ENCODE results near the gene TTBK1. TPM values are rescaled to one million over a fixed set of nuclear protein-coding genes. Genes with fewer than 3 reads are reported as not detected.

The TTBK1 gene
- total RNA-seq, 1 donor from 2014 or later = 1.7 TPM

DNA sequence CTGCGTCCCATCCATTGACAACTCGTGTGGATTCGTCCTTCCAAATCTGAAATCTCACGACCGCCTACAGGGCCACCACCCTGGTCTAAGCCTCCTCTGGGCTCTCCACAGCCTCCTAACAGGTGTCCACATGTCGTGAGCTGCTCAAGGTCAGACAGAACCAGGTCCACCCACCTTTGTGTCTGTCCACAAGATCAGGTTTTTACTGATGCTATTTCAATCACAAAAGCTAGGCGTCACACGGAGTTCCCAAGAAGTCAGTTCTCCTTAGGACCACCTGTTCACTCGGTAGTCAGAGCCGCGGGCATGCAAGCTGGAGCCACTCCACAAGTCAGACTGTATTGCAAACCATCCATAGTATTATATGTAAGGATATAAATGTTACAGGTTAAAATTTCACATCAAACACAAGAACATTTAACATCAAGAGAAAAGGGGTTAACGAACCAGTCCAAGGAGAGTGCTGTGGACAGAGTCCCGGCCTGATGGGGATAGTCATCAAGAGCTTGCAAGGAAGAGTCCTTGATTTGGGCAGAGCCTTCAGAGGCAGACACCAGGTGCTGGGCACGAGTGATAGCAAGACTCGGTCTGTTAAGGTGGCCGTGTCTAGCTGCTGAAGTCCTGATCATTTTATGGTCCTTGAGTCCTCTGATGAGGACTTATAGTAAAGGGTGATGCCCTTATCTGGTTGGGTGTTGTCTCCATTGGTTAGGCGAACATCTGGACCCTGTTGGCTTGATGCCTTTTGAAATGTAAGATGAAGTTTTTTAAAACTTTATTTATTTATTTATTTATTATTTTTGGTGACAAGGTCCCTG is 13.3 kb upstream of the TTBK1 start:
- DNase-seq (ENCODE audit: low spot score, unreplicated experiment) = no peak
- peak overlapping the region; percentile 74 for H3K27ac Mint-ChIP-seq
- H3K36me3 Mint-ChIP-seq (ENCODE audit: insufficient read depth) = no peaks in the 10 kb centered on the region
- H3K4me1 Mint-ChIP-seq (ENCODE audit: low read depth) = no peaks in the 10 kb centered on the region
- TF ChIP-seq, protein P1, sequence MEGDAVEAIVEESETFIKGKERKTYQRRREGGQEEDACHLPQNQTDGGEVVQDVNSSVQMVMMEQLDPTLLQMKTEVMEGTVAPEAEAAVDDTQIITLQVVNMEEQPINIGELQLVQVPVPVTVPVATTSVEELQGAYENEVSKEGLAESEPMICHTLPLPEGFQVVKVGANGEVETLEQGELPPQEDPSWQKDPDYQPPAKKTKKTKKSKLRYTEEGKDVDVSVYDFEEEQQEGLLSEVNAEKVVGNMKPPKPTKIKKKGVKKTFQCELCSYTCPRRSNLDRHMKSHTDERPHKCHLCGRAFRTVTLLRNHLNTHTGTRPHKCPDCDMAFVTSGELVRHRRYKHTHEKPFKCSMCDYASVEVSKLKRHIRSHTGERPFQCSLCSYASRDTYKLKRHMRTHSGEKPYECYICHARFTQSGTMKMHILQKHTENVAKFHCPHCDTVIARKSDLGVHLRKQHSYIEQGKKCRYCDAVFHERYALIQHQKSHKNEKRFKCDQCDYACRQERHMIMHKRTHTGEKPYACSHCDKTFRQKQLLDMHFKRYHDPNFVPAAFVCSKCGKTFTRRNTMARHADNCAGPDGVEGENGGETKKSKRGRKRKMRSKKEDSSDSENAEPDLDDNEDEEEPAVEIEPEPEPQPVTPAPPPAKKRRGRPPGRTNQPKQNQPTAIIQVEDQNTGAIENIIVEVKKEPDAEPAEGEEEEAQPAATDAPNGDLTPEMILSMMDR (IDR thresholded peaks at IDR 0.05; ENCODE audit: unreplicated experiment) = no peak
- peaks cover 26% of the 10 kb centered on the region for H3K27me3 Mint-ChIP-seq
- no peaks in the 10 kb centered on the region for H3K9me3 Mint-ChIP-seq (ENCODE audit: low read depth)
- H3K4me3 Mint-ChIP-seq (ENCODE audit: low read depth) = peak overlapping the region; percentile 77

DNA sequence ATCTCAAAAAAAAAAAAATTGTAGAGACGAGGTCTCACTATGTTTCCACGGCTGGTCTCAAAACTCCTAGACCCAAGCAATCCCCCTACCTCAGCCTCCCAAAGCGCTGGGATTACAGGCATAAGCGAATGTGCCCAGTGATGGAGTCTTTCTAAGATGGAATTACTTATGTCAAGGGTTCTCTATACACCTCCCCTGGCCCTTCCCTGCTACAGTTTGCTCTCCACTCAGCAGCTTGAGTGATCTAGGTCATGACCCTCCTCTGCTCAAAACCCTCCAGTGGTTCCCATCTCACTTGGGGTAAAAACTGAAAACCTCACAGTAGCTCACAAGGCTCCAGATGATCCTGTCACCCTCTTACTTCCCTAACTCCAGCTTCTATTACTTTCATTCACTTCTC is 12.2 kb upstream of the TTBK1 start:
- peaks cover 29% of the 10 kb centered on the region for H3K27me3 Mint-ChIP-seq
- no peaks in the 10 kb centered on the region for H3K9me3 Mint-ChIP-seq (ENCODE audit: low read depth)

DNA sequence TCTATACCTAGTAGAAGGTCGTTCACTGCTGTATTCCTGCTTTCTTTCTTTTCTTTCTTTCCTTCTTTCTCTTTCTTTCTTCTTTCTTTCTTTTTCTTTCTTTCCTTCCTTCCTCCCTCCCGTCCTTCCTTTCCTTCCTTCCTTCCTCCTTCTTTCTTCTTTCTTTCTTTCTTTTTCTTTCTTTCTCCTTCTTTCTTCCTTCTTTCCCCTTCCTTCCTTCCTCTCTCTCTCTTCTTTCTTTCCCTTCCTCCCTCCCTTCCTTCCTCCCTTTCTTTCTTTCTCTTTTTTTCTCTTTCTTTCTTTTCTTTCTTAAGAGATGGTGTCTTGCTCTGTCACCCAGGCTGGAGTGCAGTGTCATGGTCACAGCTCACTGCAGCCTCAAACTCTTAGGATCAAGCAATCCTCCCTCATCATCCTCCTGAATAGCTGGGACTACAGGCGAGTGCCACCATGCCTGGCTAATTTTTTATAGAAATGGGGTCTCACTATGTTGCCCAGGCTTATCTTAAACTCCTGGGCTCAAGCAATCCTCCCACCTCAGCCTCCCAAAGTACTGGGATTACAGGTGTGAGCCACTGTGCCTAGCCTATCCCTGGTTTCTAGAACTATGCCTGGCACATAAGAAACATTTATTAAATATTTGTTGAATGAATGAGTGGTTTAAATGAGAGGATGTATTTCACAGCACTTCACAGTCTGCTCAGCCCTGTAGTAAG is 11.4 kb upstream of the TTBK1 start:
- TF ChIP-seq, protein P1 (IDR thresholded peaks at IDR 0.05; ENCODE audit: unreplicated experiment) = no peak
- no peak overlapping the region for H3K27ac Mint-ChIP-seq

More for the DNA sequence above, 12.2 kb upstream of the TTBK1 start:
- Mint-ChIP-seq H3K27ac (no peak overlapping the region), H3K4me1 (ENCODE audit: low read depth) (no peaks in the 10 kb centered on the region), H3K36me3 (ENCODE audit: insufficient read depth) (no peaks in the 10 kb centered on the region), H3K4me3 (ENCODE audit: low read depth) (peak overlapping the region; percentile 14)
- DNase-seq (ENCODE audit: low spot score, unreplicated experiment) = no peak
- TF ChIP-seq, protein P1 (IDR thresholded peaks at IDR 0.05; ENCODE audit: unreplicated experiment) = no peak

DNA sequence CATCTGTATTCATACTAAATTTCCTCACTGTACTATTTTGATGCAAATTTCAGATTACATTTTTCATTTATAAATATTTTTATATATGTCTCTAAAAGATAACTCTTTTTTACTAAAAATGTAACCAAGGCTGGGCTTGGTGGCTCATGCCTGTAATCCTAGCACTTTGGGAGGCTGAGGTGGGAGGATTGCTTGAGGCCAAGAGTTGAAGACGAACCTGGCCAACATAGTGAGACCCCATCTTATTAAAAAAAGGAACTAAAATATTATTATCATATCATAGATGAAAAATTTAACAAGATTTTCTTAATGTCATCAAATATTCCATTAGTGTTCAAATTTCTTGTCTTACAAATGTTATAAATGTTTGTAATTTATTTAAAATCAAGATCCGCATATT is 7.4 kb upstream of the TTBK1 start:
- DNase-seq (ENCODE audit: low spot score, unreplicated experiment) = no peak
- no peaks in the 10 kb centered on the region for H3K9me3 Mint-ChIP-seq (ENCODE audit: low read depth)

More for the DNA sequence above, 11.4 kb upstream of the TTBK1 start:
- Mint-ChIP-seq H3K4me1 (ENCODE audit: low read depth) (no peaks in the 10 kb centered on the region), H3K4me3 (ENCODE audit: low read depth) (no peak overlapping the region), H3K27me3 (peaks cover 31% of the 10 kb centered on the region), H3K36me3 (ENCODE audit: insufficient read depth) (no peaks in the 10 kb centered on the region), H3K9me3 (ENCODE audit: low read depth) (no peaks in the 10 kb centered on the region)
- no peak for DNase-seq (ENCODE audit: low spot score, unreplicated experiment)

DNA sequence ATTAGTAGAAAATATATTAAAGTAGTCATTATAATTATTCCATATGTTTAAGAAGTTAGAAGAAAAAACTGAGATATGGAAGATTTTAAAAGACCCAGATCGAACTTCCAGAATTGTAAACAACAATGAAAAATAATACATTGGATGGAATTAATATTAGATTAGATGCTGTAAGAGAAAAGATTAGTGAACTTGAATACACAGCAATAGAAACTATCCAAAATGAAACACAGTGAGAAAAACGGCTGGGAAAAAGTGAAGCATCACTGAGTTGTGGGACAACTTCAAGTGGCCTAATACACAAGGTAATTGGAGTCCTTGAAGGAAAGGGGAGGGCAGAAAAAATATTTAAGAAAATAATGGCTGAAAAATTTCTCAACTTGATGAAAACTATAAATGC is 4.2 kb upstream of the TTBK1 start:
- Mint-ChIP-seq H3K27me3 (peaks cover 21% of the 10 kb centered on the region), H3K27ac (no peak overlapping the region), H3K4me1 (ENCODE audit: low read depth) (no peaks in the 10 kb centered on the region), H3K36me3 (ENCODE audit: insufficient read depth) (no peaks in the 10 kb centered on the region), H3K9me3 (ENCODE audit: low read depth) (no peaks in the 10 kb centered on the region), H3K4me3 (ENCODE audit: low read depth) (no peak overlapping the region)
- no peak for DNase-seq (ENCODE audit: low spot score, unreplicated experiment)
- TF ChIP-seq, protein P1 (IDR thresholded peaks at IDR 0.05; ENCODE audit: unreplicated experiment) = no peak

More for the DNA sequence above, 7.4 kb upstream of the TTBK1 start:
- Mint-ChIP-seq H3K36me3 (ENCODE audit: insufficient read depth) (no peaks in the 10 kb centered on the region), H3K27me3 (peaks cover 39% of the 10 kb centered on the region), H3K4me3 (ENCODE audit: low read depth) (no peak overlapping the region), H3K4me1 (ENCODE audit: low read depth) (no peaks in the 10 kb centered on the region), H3K27ac (no peak overlapping the region)
- TF ChIP-seq, protein P1 (IDR thresholded peaks at IDR 0.05; ENCODE audit: unreplicated experiment) = no peak

All from progenitor cell of endocrine pancreas (in vitro differentiated cells).